A673 (cell line): ENCODE results near the gene EP300. TPM values are rescaled to one million over a fixed set of nuclear protein-coding genes. Genes with fewer than 3 reads are reported as not detected.
A peak's percentile ranks its signal among the peaks of the same experiment; 100 is the strongest.

Experiments used
- BruUV-seq: library from RNA; stranded (reverse); fragments of 400-500 nt; replicated peaks from 2 replicates; lab custom pipeline; 2021; lab: Mats Ljungman, UMichigan
- CTCF ChIA-PET: fragments of 300-600 bp; sonication (Branson Sonifier 250); formaldehyde crosslinking; loops from one replicate; lab custom pipeline; 2022; ENCODE audit warnings: antibody characterized with exemption; lab: Charles Lee
- POLR2A ChIA-PET: fragments of 300-600 bp; sonication (Branson Sonifier 250); formaldehyde crosslinking; loops from one replicate; lab custom pipeline; 2022; ENCODE audit warnings: antibody characterized with exemption; ENCODE audit not compliant: low non-redundant PET; lab: Charles Lee
- DNase-seq: peaks from one replicate; pipeline ENCODE4 v3.0.0-alpha.2; 2015; ENCODE audit warnings: low spot score
- H3K27ac ChIP-seq: fragments of 200-600 bp; sonication (generic); 2 replicates; pipeline ENCODE4 v1.5.1; 2016; ENCODE audit warnings: mixed run types, low read depth, mild to moderate bottlenecking, mixed read lengths, antibody characterized with exemption, low read length; ENCODE audit not compliant: poor library complexity, severe bottlenecking
- H3K27me3 ChIP-seq: fragments of 200-600 bp; sonication (generic); replicated peaks from 2 replicates; pipeline ENCODE4 v1.6.1; 2017; ENCODE audit warnings: mixed run types, low read depth, mild to moderate bottlenecking, mixed read lengths, antibody characterized with exemption, low read length; ENCODE audit not compliant: insufficient read depth, poor library complexity
- H3K36me3 ChIP-seq: fragments of 200-600 bp; sonication (generic); 2 replicates; pipeline ENCODE4 v1.6.1; 2016; ENCODE audit warnings: mixed run types, mild to moderate bottlenecking, mixed read lengths, antibody characterized with exemption, low read length; ENCODE audit not compliant: insufficient read depth, poor library complexity, severe bottlenecking
- H3K4me1 ChIP-seq: fragments of 200-600 bp; sonication (generic); 2 replicates; pipeline ENCODE4 v1.6.1; 2017; ENCODE audit warnings: mixed run types, mild to moderate bottlenecking, mixed read lengths, antibody characterized with exemption, low read length; ENCODE audit not compliant: insufficient read depth, poor library complexity, severe bottlenecking
- H3K4me3 ChIP-seq: fragments of 200-600 bp; sonication (generic); 2 replicates; pipeline ENCODE4 v1.5.1; 2016; ENCODE audit warnings: low read depth, mixed run types, mild to moderate bottlenecking, mixed read lengths, low read length; ENCODE audit not compliant: poor library complexity, severe bottlenecking
- H3K9me3 ChIP-seq: fragments of 200-600 bp; sonication (generic); 2 replicates; pipeline ENCODE4 v1.6.1; 2016; ENCODE audit warnings: mixed run types, low read depth, mild to moderate bottlenecking, mixed read lengths, antibody characterized with exemption, low read length; ENCODE audit not compliant: poor library complexity, severe bottlenecking
- EZH2 ChIP-seq: fragments of 200-600 bp; sonication (generic); IDR thresholded peaks from 2 replicates; pipeline ENCODE4 v1.6.1; 2017; ENCODE audit warnings: borderline replicate concordance, low read depth, mild to moderate bottlenecking, mixed read lengths, antibody characterized with exemption, low read length; ENCODE audit not compliant: poor library complexity, severe bottlenecking
- intact Hi-C: fragments of 100-400 bp; cut with micrococcal nuclease; formaldehyde crosslinking; loops from one replicate; pipeline ENCODE4 v1.10.0; 2022; ENCODE audit not compliant: unreplicated experiment
- total RNA-seq: library from RNA; stranded (reverse); gene quantifications from 2 replicates; pipeline ENCODE4 v1.2.3, GENCODE V29; 2021
- TF ChIP-seq, protein P1 (sequence below): fragments of 300-800, 200-600 bp; sonication (generic); conservative IDR thresholded peaks from 2 replicates; pipeline ENCODE4 v1.5.1; 2017; ENCODE audit warnings: low read depth, mild to moderate bottlenecking, antibody characterized with exemption, low read length, moderate library complexity, mixed read lengths

Gene EP300
- total RNA-seq, 1 experiment from 2014 or later = 85.6 TPM

GRCh38 chr22:41198027-41198580, 105.7 kb downstream of the EP300 start:
- intact Hi-C loops = no loop called here

GRCh38 chr22:41201141-41201540, 108.7 kb downstream of the EP300 start:
- intact Hi-C loops = no loop called here
- no peak for TF ChIP-seq EZH2
- TF ChIP-seq, protein P1, sequence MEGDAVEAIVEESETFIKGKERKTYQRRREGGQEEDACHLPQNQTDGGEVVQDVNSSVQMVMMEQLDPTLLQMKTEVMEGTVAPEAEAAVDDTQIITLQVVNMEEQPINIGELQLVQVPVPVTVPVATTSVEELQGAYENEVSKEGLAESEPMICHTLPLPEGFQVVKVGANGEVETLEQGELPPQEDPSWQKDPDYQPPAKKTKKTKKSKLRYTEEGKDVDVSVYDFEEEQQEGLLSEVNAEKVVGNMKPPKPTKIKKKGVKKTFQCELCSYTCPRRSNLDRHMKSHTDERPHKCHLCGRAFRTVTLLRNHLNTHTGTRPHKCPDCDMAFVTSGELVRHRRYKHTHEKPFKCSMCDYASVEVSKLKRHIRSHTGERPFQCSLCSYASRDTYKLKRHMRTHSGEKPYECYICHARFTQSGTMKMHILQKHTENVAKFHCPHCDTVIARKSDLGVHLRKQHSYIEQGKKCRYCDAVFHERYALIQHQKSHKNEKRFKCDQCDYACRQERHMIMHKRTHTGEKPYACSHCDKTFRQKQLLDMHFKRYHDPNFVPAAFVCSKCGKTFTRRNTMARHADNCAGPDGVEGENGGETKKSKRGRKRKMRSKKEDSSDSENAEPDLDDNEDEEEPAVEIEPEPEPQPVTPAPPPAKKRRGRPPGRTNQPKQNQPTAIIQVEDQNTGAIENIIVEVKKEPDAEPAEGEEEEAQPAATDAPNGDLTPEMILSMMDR = no peak
- BruUV-seq = no TSS peak
- Histone ChIP-seq H3K9me3 (no peaks in the 10 kb centered on the region), H3K36me3 (no peaks in the 10 kb centered on the region), H3K27me3 (no peaks in the 10 kb centered on the region), H3K4me3 (no peak overlapping the region), H3K27ac (no peak overlapping the region), H3K4me1 (peaks cover 20% of the 10 kb centered on the region)
- CTCF ChIA-PET = no interaction called here
- POLR2A ChIA-PET = no interaction called here
- DNase-seq = no peak

More at GRCh38 chr22:41198027-41198580, 105.7 kb downstream of the EP300 start:
- no peak for TF ChIP-seq EZH2
- TF ChIP-seq, protein P1 = no peak
- H3K4me1 ChIP-seq = peaks cover 16% of the 10 kb centered on the region
- no TSS peak for BruUV-seq
- ChIA-PET CTCF (interaction anchor here (1.7 kb wide), 1 partner anchor 275 kb away, joined by 6 read pairs; no protein-coding TSS in a partner anchor), POLR2A (interaction anchor here (0.6 kb wide), 2 partner anchors 167 to 354 kb away, joined by 3 read pairs; no protein-coding TSS in a partner anchor)
- H3K36me3 ChIP-seq = no peaks in the 10 kb centered on the region
- H3K27ac ChIP-seq = peak overlapping the region; percentile 8
- H3K27me3 ChIP-seq = no peaks in the 10 kb centered on the region
- H3K9me3 ChIP-seq = no peaks in the 10 kb centered on the region
- peak; percentile 71 for DNase-seq
- H3K4me3 ChIP-seq = peak overlapping the region; percentile 61

GRCh38 chr22:41203118-41203517, 110.7 kb downstream of the EP300 start:
- no TSS peak for BruUV-seq
- Histone ChIP-seq H3K36me3 (no peaks in the 10 kb centered on the region), H3K4me1 (peaks cover 14% of the 10 kb centered on the region), H3K9me3 (no peaks in the 10 kb centered on the region), H3K4me3 (no peak overlapping the region), H3K27me3 (no peaks in the 10 kb centered on the region), H3K27ac (no peak overlapping the region)
- DNase-seq = no peak
- ChIA-PET POLR2A (no interaction called here), CTCF (no interaction called here)
- TF ChIP-seq EZH2 = no peak
- TF ChIP-seq, protein P1 = no peak
- intact Hi-C loops = no loop called here
